Brain microvascular endothelial cell (primary cell): ENCODE measurements around the gene NSUN2.

Experiments used
- DNase-seq: peaks from one replicate; pipeline ENCODE4 v3.0.0-alpha.2; 2020
- H3K27ac ChIP-seq: fragments of 250-450 bp; sonication (Bioruptor Pico); 2 replicates; pipeline ENCODE4 v1.5.1; 2020; ENCODE audit warnings: mild to moderate bottlenecking, moderate library complexity
- H3K27me3 ChIP-seq: fragments of 250-450 bp; sonication (Bioruptor Pico); replicated peaks from 2 replicates; pipeline ENCODE4 v1.5.1; 2020; ENCODE audit warnings: mild to moderate bottlenecking
- H3K36me3 ChIP-seq: fragments of 250-450 bp; sonication (Bioruptor Pico); replicated peaks from 2 replicates; pipeline ENCODE4 v1.5.1; 2020; ENCODE audit warnings: mild to moderate bottlenecking
- H3K4me3 ChIP-seq: 2 replicates; pipeline ENCODE4 v1.5.1; 2011; ENCODE audit warnings: low read depth, mild to moderate bottlenecking, control low read depth, low read length, moderate library complexity
- CTCF ChIP-seq: IDR thresholded peaks from 2 replicates; pipeline ENCODE4 v1.5.1; 2011; ENCODE audit warnings: low read depth, mild to moderate bottlenecking, moderate library complexity, low read length, control low read depth, inconsistent platforms; ENCODE audit errors: missing control alignments
- in situ Hi-C: cut with HindIII; loops from 2 replicates; pipeline ENCODE4 v1.10.0; 2017; ENCODE audit warnings: low sequenced_read_pairs, low pct_ligation_motif_present

The NSUN2 gene

GRCh38 chr5:6570530-6570929, 62.3 kb downstream of the NSUN2 start:
- Histone ChIP-seq H3K4me3 (no peak overlapping the region), H3K36me3 (no peaks in the 10 kb centered on the region), H3K27ac (no peak overlapping the region), H3K27me3 (no peaks in the 10 kb centered on the region)
- no peak for TF ChIP-seq CTCF
- in situ Hi-C loops: no loop called here
- no peak for DNase-seq

GRCh38 chr5:6568889-6569288, 64.0 kb downstream of the NSUN2 start:
- Histone ChIP-seq H3K27me3 (no peaks in the 10 kb centered on the region), H3K36me3 (no peaks in the 10 kb centered on the region), H3K27ac (no peak overlapping the region), H3K4me3 (no peak overlapping the region)
- TF ChIP-seq CTCF: no peak
- in situ Hi-C loops: no loop called here
- no peak for DNase-seq

GRCh38 chr5:6568383-6568782, 64.5 kb downstream of the NSUN2 start:
- in situ Hi-C loops: no loop called here
- no peak for TF ChIP-seq CTCF
- Histone ChIP-seq H3K27ac (no peak overlapping the region), H3K4me3 (no peak overlapping the region), H3K36me3 (no peaks in the 10 kb centered on the region), H3K27me3 (no peaks in the 10 kb centered on the region)
- DNase-seq: no peak

GRCh38 chr5:6567835-6568234, 65.0 kb downstream of the NSUN2 start:
- DNase-seq: no peak
- H3K36me3 ChIP-seq: no peaks in the 10 kb centered on the region
- H3K27ac ChIP-seq: no peak overlapping the region
- no peak overlapping the region for H3K4me3 ChIP-seq
- no peak for TF ChIP-seq CTCF
- in situ Hi-C loops: no loop called here
- no peaks in the 10 kb centered on the region for H3K27me3 ChIP-seq

- no peaks in the 10 kb centered on the region for H3K36me3 ChIP-seq
- TF ChIP-seq CTCF: no peak
- in situ Hi-C loops: no loop called here
- H3K27me3 ChIP-seq: no peaks in the 10 kb centered on the region
- DNase-seq: no peak
- no peak overlapping the region for H3K27ac ChIP-seq
- no peak overlapping the region for H3K4me3 ChIP-seq
Measured at GRCh38 chr5:6567068-6567467, 65.8 kb downstream of the NSUN2 start.

GRCh38 chr5:6565492-6565891, 67.4 kb downstream of the NSUN2 start:
- H3K4me3 ChIP-seq: no peak overlapping the region
- in situ Hi-C loops: no loop called here
- no peaks in the 10 kb centered on the region for H3K36me3 ChIP-seq
- H3K27me3 ChIP-seq: no peaks in the 10 kb centered on the region
- TF ChIP-seq CTCF: no peak
- H3K27ac ChIP-seq: no peak overlapping the region
- DNase-seq: no peak
